ENCODE measurements around the gene DIP2C.

DNA sequence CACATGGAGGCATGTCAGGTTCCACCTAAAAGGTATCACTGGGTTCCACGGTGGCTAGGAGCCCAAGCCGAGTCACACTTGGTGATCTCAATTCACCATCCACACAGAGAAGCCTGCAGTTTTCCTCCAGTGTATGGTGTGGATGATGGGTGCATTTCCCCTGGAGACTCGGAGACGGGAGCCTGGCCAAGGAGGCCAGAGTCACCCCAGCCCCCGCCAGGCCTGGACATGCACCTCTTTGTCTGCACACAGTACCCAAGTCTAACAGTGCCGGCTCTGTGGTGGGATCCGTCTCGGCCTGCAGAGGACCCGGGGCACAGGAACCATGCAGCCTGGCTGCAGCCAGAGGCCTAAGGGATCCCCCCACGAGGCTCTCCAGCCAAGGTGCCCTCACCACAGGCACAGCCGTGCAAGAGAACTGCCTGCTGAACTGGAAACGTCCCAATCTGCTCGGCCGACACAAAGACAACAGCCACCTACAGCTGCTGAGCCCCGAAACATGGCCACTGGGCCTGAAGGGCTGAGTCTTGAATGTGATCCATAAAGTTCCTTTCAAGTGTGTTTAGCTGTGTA lies 75.2 kb downstream of the DIP2C start:
- no peak for TF ChIP-seq POLR2A (IDR thresholded peaks at IDR 0.05)
- TF ChIP-seq, protein P1, sequence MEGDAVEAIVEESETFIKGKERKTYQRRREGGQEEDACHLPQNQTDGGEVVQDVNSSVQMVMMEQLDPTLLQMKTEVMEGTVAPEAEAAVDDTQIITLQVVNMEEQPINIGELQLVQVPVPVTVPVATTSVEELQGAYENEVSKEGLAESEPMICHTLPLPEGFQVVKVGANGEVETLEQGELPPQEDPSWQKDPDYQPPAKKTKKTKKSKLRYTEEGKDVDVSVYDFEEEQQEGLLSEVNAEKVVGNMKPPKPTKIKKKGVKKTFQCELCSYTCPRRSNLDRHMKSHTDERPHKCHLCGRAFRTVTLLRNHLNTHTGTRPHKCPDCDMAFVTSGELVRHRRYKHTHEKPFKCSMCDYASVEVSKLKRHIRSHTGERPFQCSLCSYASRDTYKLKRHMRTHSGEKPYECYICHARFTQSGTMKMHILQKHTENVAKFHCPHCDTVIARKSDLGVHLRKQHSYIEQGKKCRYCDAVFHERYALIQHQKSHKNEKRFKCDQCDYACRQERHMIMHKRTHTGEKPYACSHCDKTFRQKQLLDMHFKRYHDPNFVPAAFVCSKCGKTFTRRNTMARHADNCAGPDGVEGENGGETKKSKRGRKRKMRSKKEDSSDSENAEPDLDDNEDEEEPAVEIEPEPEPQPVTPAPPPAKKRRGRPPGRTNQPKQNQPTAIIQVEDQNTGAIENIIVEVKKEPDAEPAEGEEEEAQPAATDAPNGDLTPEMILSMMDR (IDR thresholded peaks at IDR 0.05): no peak

All from stomach (tissue), 4 donors.